OCI-LY7 (cell line): ENCODE measurements around the gene IL1A. TPM values are rescaled to one million over a fixed set of nuclear protein-coding genes. Genes with fewer than 3 reads are reported as not detected.

Experiments used
- BruUV-seq: library from RNA; stranded (reverse); fragments of 400-500 nt; replicated peaks from 2 replicates; lab custom pipeline; 2021; lab: Mats Ljungman, UMichigan
- CTCF ChIA-PET: fragments of 300-600 bp; sonication (Branson Sonifier 250); formaldehyde crosslinking; loops from one replicate; lab custom pipeline; 2022; ENCODE audit warnings: antibody characterized with exemption; ENCODE audit not compliant: unreplicated experiment; lab: Charles Lee
- POLR2A ChIA-PET: fragments of 300-600 bp; sonication (Branson Sonifier 250); formaldehyde crosslinking; loops from one replicate; lab custom pipeline; 2022; ENCODE audit warnings: antibody characterized with exemption; lab: Charles Lee
- DNase-seq: peaks from one replicate; pipeline ENCODE4 v3.0.0-alpha.2; 2015; ENCODE audit warnings: low spot score
- H2AFZ ChIP-seq: fragments of 200-600 bp; sonication (generic), shearing (Covaris generic); 2 replicates; pipeline ENCODE4 v1.6.1; 2014; ENCODE audit warnings: mild to moderate bottlenecking, antibody characterized with exemption, low read length, moderate library complexity
- H3K27ac ChIP-seq: fragments of 200-600 bp; sonication (generic); 2 replicates; pipeline ENCODE4 v1.5.1; 2014; ENCODE audit warnings: mixed run types, low read depth, mild to moderate bottlenecking, moderate library complexity, low read length, inconsistent platforms; ENCODE audit not compliant: poor library complexity, severe bottlenecking
- H3K36me3 ChIP-seq: fragments of 200-600 bp; sonication (generic); 2 replicates; pipeline ENCODE4 v1.6.1; 2014; ENCODE audit warnings: mild to moderate bottlenecking, antibody characterized with exemption, low read length, moderate library complexity, mixed read lengths; ENCODE audit not compliant: insufficient read depth
- H3K4me1 ChIP-seq: fragments of 200-600 bp; sonication (generic); 2 replicates; pipeline ENCODE4 v1.5.1; 2014; ENCODE audit warnings: mild to moderate bottlenecking, low read length; ENCODE audit not compliant: insufficient read depth, poor library complexity, severe bottlenecking
- H3K4me2 ChIP-seq: fragments of 200-600 bp; sonication (generic); 2 replicates; pipeline ENCODE4 v1.6.1; 2014; ENCODE audit warnings: mild to moderate bottlenecking, low read length
- H3K4me3 ChIP-seq: fragments of 200-600 bp; sonication (generic); 2 replicates; pipeline ENCODE4 v1.5.1; 2014; ENCODE audit warnings: mild to moderate bottlenecking, low read depth, low read length; ENCODE audit not compliant: poor library complexity, severe bottlenecking
- H3K79me2 ChIP-seq: fragments of 200-600 bp; sonication (generic); 2 replicates; pipeline ENCODE4 v1.6.1; 2016; ENCODE audit warnings: low read depth, mild to moderate bottlenecking, low read length, moderate library complexity, mixed read lengths; ENCODE audit not compliant: insufficient read depth
- H3K9me2 ChIP-seq: fragments of 200-600 bp; sonication (generic); 2 replicates; pipeline ENCODE4 v1.6.1; 2016; ENCODE audit warnings: mild to moderate bottlenecking, low read length, mixed read lengths; ENCODE audit not compliant: insufficient read depth
- H3K9me3 ChIP-seq: fragments of 200-600 bp; sonication (generic); 2 replicates; pipeline ENCODE4 v1.6.1; 2014; ENCODE audit warnings: mild to moderate bottlenecking, mixed run types, low read length, mixed read lengths
- H4K20me1 ChIP-seq: fragments of 200-600 bp; sonication (generic); 2 replicates; pipeline ENCODE4 v1.6.1; 2014; ENCODE audit warnings: mild to moderate bottlenecking, antibody characterized with exemption, low read length, moderate library complexity, mixed read lengths; ENCODE audit not compliant: insufficient read depth
- CTCF ChIP-seq: fragments of 200-600 bp; sonication (generic); conservative IDR thresholded peaks from 2 replicates; pipeline ENCODE4 v1.5.1; 2014; ENCODE audit warnings: mild to moderate bottlenecking, antibody characterized with exemption, low read length, moderate library complexity, mixed read lengths
- EZH2phosphoT487 ChIP-seq: fragments of 200-600 bp; sonication (generic); IDR thresholded peaks from 2 replicates; pipeline ENCODE4 v1.6.1; 2018; ENCODE audit warnings: low read depth, borderline replicate concordance, mild to moderate bottlenecking, mixed run types, antibody characterized with exemption, low read length, moderate library complexity, mixed read lengths
- intact Hi-C: fragments of 100-400 bp; cut with micrococcal nuclease; formaldehyde crosslinking; loops from one replicate; pipeline ENCODE4 v1.10.0; 2022; ENCODE audit not compliant: unreplicated experiment
- total RNA-seq, 2 experiments: library from RNA; depleted of rRNA in 1 of 2; stranded (reverse); fragments of >200 nt in 1 of 2; shearing (Covaris generic) in 1 of 2; gene quantifications; 2 replicates each; pipeline ENCODE4 v1.2.3, GENCODE V29; 2014 to 2022

Gene IL1A
- total RNA-seq, 2 experiments from 2014 or later = not detected

- Histone ChIP-seq H4K20me1 (no peaks in the 10 kb centered on the region), H2AFZ (no peak overlapping the region), H3K27ac (no peak overlapping the region), H3K9me3 (no peaks in the 10 kb centered on the region), H3K36me3 (peaks cover 3% of the 10 kb centered on the region; the same call in 1 of the 2 replicates), H3K79me2 (no peaks in the 10 kb centered on the region), H3K9me2 (no peaks in the 10 kb centered on the region), H3K4me1 (peaks cover under 1% of the 10 kb centered on the region), H3K4me3 (no peak overlapping the region), H3K4me2 (no peak overlapping the region)
- ChIA-PET POLR2A (no interaction called here), CTCF (no interaction called here)
- no TSS peak for BruUV-seq
- TF ChIP-seq CTCF = no peak
- TF ChIP-seq EZH2phosphoT487 = no peak
- no peak for DNase-seq
- intact Hi-C loops = no loop called here
These were observed 52.8 kb downstream of the IL1A start for GRCh38 chr2:112731479-112731878.

DNA sequence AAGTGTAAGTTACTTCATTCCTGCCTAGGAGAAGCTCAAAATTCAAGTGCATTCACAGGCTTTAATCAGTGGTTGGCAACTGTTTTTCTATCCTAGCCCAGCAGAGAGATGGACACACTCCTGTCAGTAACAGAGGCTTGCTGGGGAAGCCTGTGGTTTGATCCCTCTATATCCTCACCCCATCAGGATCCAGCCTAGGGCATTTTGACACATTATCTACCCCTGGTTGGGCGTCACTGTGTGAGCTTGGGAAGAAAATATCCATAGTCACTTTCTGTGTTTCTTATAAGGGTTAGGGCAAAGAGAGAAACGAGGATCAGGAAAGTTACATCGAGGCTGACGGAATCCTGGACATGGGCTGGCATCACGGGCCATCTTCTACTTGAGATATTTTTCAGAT, 53.5 kb downstream of the IL1A start:
- CTCF ChIA-PET = no interaction called here
- Histone ChIP-seq H3K9me2 (no peaks in the 10 kb centered on the region), H3K27ac (no peak overlapping the region), H3K79me2 (no peaks in the 10 kb centered on the region), H3K9me3 (no peaks in the 10 kb centered on the region), H3K4me2 (no peak overlapping the region), H3K36me3 (no peaks in the 10 kb centered on the region), H2AFZ (no peak overlapping the region), H4K20me1 (no peaks in the 10 kb centered on the region), H3K4me1 (peaks cover 5% of the 10 kb centered on the region), H3K4me3 (no peak overlapping the region)
- POLR2A ChIA-PET = interaction anchor here (0.6 kb wide), 1 partner anchor 77 kb away, joined by 3 read pairs; no protein-coding TSS in a partner anchor
- intact Hi-C loops = no loop called here
- no peak for TF ChIP-seq EZH2phosphoT487
- TF ChIP-seq CTCF = no peak
- no peak for DNase-seq
- no TSS peak for BruUV-seq

DNA sequence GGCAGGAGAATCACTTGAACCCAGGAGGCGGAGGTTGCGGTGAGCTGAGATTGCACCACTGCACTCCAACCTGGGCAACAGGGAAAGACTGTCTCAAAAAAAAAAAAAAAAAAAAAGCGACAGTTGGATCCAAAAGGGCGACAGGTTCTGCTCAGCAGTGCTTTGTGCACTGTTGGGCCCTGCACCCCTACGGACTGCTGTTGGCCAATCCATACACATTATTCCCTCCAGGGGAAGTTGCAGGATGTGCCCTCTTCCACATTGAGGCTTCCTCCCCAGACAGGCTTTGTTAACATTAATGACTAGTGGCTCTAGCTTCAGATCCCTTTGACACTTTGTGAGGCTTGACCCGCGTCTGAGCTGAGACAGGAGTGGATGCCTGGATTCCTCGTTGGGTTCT, 54.1 kb downstream of the IL1A start:
- Histone ChIP-seq H3K4me1 (peaks cover 5% of the 10 kb centered on the region), H3K79me2 (no peaks in the 10 kb centered on the region), H3K27ac (no peak overlapping the region), H3K4me2 (no peak overlapping the region), H3K9me2 (no peaks in the 10 kb centered on the region), H3K9me3 (no peaks in the 10 kb centered on the region), H3K36me3 (no peaks in the 10 kb centered on the region), H4K20me1 (no peaks in the 10 kb centered on the region), H2AFZ (no peak overlapping the region), H3K4me3 (no peak overlapping the region)
- TF ChIP-seq CTCF = no peak
- no peak for TF ChIP-seq EZH2phosphoT487
- no TSS peak for BruUV-seq
- POLR2A ChIA-PET = interaction anchor here (0.5 kb wide), 1 partner anchor 171 kb away, joined by 5 read pairs; no protein-coding TSS in a partner anchor
- intact Hi-C loops = no loop called here
- CTCF ChIA-PET = no interaction called here
- DNase-seq = no peak
